Measurements from ENCODE around the gene PALM. TPM values are rescaled to one million over a fixed set of nuclear protein-coding genes. Genes with fewer than 3 reads are reported as not detected.
A peak's percentile ranks its signal among the peaks of the same experiment; 100 is the strongest.

Gene PALM
- total and polyA plus RNA-seq, 9 of the 15 experiments (the other 6 are each of a cell fraction or from before 2014, with no cell fraction given) = 0.04 to 6.6 (median 1.7) TPM

GRCh38 chr19:676339-677105, 32.2 kb upstream of the PALM start, which contains the start of gene FSTL3:
TSS of gene FSTL3 (plus strand) at chr19:676392. CDS start at chr19:676424, 32 bp downstream.
- Histone ChIP-seq H3K27me3 (ENCODE audit: control insufficient read depth in 2 of 2, insufficient read depth in 2 of 2, low read length in 2 of 2) (no peaks in the 10 kb centered on the region; a peak in 1 of 5 replicates), H3K36me3 (ENCODE audit: control insufficient read depth, insufficient read depth, low read length) (no peaks in the 10 kb centered on the region), H3K4me2 (ENCODE audit: insufficient read depth, low read length) (peak within 1 kb of the TSS; percentile 32; the same call in 1 of the 2 replicates), H3K4me3 (peak within 1 kb of the TSS; percentile 13; the same call in 1 of the 2 replicates), H4K20me1 (replicated peaks; ENCODE audit: control insufficient read depth, insufficient read depth, low read length) (no peaks in the 10 kb centered on the region), H3K79me2 (ENCODE audit: control insufficient read depth, insufficient read depth, low read length) (peaks cover 8% of the 10 kb centered on the region), H3K9me3 (replicated peaks; ENCODE audit: control insufficient read depth, insufficient read depth, low read depth, low read length) (no peaks in the 10 kb centered on the region), H3K27ac (ENCODE audit: extremely low read depth, low read depth, low read length) (no peak within 1 kb of the TSS), H3K4me1 (replicated peaks in 1 of 2; ENCODE audit: control insufficient read depth in 2 of 2, insufficient read depth in 2 of 2, low read length in 2 of 2) (peaks cover 5 to 73% of the 10 kb centered on the region in 2 experiments), H3K9ac (ENCODE audit: insufficient read depth in 1 of 2, low read depth in 2 of 2, low read length in 2 of 2) (peak within 1 kb of the TSS in 1 of 2 experiments; percentile 81; a peak in 2 of 4 replicates), H2AFZ (ENCODE audit: low read depth, low read length) (no peak within 1 kb of the TSS), H3K9me1 (ENCODE audit: control insufficient read depth, insufficient read depth, low read length) (peaks cover 7% of the 10 kb centered on the region)
- WGBS (ENCODE audit: insufficient coverage, low coverage, missing lambda C conversion rate) = 5% methylated on average over 32 of the region's 63 CpGs
- ATAC-seq (no peak), FAIRE-seq (no peak), DNase-seq (ENCODE audit: extremely low read depth in 1 of 4, low spot score in 3 of 4) (peak in 2 of 4 experiments; percentile 58 to 70)
- POLR2A ChIA-PET = interaction anchor here (0.9 to 1.8 kb wide), 2 partner anchors 10 to 13 kb away, joined by 3 to 4 read pairs; partner anchors contain the start of gene RNF126
- CTCF ChIA-PET (ENCODE audit: low intra/inter-chr PET ratio) = no interaction called here
- intact Hi-C loops (cut with micrococcal nuclease) = no loop called here
- in situ Hi-C loops (cut with MboI) = no loop called here
- no TSS peak for BruUV-seq (replicated peaks)
- TF ChIP-seq MAFF (IDR thresholded peaks at IDR 0.05; ENCODE audit: low read length) (no peak), ZNF395 (CRISPR knock-in tag; IDR thresholded peaks at IDR 0.05) (no peak), CTBP1 (IDR thresholded peaks at IDR 0.05; ENCODE audit: borderline replicate concordance) (no peak), POLR2G (IDR thresholded peaks at IDR 0.05; ENCODE audit: low read depth, low read length) (peak; percentile 6), ZNF444 (CRISPR knock-in tag; IDR thresholded peaks at IDR 0.05) (no peak), CTCFL (IDR thresholded peaks at IDR 0.05; ENCODE audit: borderline replicate concordance, insufficient read depth, low read depth, low read length, poor library complexity, severe bottlenecking) (no peak), POLR2B (IDR thresholded peaks at IDR 0.05; ENCODE audit: low read depth, partially characterized antibody) (no peak), CBX5 (IDR thresholded peaks at IDR 0.05; ENCODE audit: borderline replicate concordance, low read depth) (no peak), ZKSCAN8 (CRISPR knock-in tag; IDR thresholded peaks at IDR 0.05) (peak; percentile 94), CREB5 (CRISPR knock-in tag; IDR thresholded peaks at IDR 0.05) (no peak), JUND (IDR thresholded peaks at IDR 0.05; ENCODE audit: borderline replicate concordance, low read depth, low read length) (no peak), JUND (tag; IDR thresholded peaks at IDR 0.05; ENCODE audit: borderline replicate concordance, low read depth, low read length) (no peak), RBM34 (IDR thresholded peaks at IDR 0.05; ENCODE audit: borderline replicate concordance, insufficient read depth, low read length) (no peak)

Measured in K562 (cell line).